GM19395 (cell line): ENCODE results near the gene HID1.
"Not testable (repeated sequence)": the region's sequence is repeated elsewhere in the genome, so short reads cannot be mapped to it uniquely, and the experiment has no call there.

Source experiments
- ATAC-seq: cut with Tn5 transposase; IDR thresholded peaks from one replicate; pipeline ENCODE4 v1.9.1; 2021; ENCODE audit warnings: mild to moderate bottlenecking, moderate library complexity; ENCODE audit not compliant: unreplicated experiment

HID1 gene

DNA sequence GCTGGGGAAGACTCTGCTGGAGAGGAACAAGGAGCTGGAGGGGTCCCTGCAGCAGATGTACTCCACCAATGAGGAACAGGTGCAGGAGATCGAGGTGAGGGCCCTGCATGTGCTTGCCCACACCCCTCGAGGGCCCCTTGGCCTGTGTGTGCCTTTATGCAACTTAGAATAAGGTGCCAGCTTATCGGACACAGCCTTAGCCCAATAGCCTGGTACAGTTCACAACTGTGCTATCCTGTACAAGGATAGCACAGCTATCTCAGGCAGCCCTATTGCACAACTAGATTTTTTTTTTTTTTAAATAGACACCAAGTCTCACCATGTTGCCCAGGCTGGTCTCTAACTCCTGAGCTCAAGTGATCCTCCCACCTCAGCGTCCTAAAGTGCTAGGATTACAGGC is 27.0 kb upstream of the HID1 start:
- no peak for ATAC-seq

DNA sequence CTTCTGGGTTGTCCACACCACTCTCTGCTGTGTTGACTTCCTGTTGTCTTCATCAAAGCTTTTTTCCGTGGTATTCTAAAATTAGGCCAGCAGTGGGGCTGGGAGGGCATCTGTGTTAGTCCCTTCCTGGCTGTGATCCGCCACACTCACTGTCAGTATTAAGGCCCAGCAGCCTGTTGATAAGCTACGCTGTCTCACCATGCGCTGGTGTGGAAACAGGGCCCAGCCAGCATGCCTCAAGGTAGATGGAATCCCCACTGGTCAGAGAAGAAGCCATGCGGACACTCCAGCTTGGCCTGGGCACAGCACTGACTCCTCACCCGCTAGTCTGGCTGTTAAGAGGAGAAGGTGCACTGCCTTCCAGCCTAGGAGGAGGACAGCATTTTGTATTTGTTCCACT is 26.2 kb upstream of the HID1 start:
- no peak for ATAC-seq

GRCh38 chr17:74995847-74996246 is 23.3 kb upstream of the HID1 start:
- ATAC-seq = no peak

GRCh38 chr17:74994440-74994839 is 21.9 kb upstream of the HID1 start:
- ATAC-seq = no peak

GRCh38 chr17:74992223-74992622 is 19.7 kb upstream of the HID1 start:
- no peak for ATAC-seq

GRCh38 chr17:74990581-74991105 is 18.1 kb upstream of the HID1 start:
- no peak for ATAC-seq

- ATAC-seq = peak; percentile 35
Observed at GRCh38 chr17:74987909-74988711, 15.6 kb upstream of the HID1 start.

- peak; percentile 88 for ATAC-seq
Observed at GRCh38 chr17:74987418-74987908, 14.9 kb upstream of the HID1 start, which contains the start of gene CDR2L. Gene CDR2L, plus strand, starts transcription at chr17:74987632. Its CDS starts 412 bp downstream, at chr17:74988044.

GRCh38 chr17:74986206-74986576 is 13.6 kb upstream of the HID1 start:
- ATAC-seq = no peak

DNA sequence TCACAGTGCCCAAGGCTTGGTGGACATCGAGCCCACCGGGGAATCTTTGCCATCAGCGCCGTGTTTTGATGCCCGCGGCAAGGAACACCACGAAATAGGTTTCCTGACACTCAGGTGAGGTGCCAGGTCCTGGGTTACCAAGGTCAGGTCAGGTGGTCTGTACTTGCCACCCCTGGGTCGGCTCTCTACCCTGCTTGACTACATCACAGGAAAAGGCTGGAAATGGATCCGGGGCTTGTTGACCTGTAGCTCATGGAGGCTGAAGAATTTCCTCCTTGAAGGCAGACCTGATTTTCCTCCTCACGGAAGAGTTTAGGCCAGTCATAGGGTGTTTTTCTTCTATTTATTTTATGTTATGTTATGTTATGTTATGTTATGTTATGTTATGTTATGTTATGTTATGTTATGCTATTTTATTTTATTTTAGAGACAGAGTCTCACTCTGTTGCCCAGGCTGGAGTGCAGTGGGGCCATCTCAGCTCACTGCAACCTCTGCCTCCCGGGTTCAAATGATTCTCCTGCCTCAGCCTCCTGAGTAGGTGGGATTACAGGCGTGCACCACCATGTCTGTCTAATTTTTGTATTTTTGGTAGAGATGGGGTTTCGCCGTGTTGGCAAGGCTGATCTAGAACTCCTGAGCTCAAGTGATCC is 10.2 kb upstream of the HID1 start:
- not testable (repeated sequence) for ATAC-seq

- no peak for ATAC-seq
Observed at GRCh38 chr17:74981979-74982662, 9.6 kb upstream of the HID1 start.

DNA sequence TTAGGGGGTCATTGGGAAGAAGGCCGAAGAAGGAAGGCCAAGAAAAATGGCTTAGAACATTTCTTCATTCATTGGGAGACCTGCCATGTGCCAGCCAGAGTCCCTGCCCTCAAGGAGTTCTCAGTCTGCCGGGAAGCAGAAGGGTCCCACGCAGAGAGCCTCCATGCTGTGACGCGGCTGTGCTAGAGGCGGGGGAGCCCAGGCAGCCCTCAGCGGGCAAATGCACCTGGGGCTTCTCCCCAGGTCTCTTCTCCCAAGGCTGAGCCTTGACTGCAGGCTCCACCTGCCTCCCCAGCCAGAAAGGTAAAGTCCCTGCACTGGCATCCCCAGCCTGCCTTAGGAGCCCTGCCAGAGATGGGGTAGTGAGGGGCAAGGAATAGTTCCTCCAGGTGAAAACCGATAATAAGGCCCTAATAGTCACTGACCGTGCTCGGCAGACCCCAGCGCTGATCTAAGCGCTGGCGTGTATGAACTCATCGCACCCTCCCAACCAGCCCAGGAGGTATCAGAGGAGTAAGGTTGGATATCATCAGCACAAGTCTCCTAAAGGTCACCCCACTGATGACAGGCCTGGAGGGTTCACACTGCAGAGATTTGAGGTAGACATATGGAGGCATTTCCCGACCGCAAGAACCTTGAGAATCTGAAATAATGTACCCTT is 8.9 kb upstream of the HID1 start:
- no peak for ATAC-seq

GRCh38 chr17:74979408-74980146 is 7.0 kb upstream of the HID1 start:
- no peak for ATAC-seq

DNA sequence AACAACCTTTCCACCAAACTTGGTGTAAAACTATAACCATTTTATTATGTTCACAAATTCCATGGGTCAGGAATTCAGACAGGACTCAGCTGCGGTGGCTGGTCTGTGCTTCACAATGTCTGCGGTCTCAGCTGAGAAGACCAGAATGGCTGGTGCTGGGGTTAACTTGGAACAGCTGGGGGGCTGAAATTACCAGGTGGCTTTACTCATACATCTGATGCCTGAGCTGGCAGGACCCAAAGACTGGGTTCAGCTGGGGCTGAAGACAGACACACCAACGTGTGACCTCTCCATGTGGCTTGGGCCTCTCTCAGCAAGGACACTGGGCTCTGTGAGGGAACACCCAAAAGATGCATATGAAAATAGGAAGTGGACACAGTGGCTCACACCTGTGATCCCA is 5.7 kb upstream of the HID1 start:
- no peak for ATAC-seq

DNA sequence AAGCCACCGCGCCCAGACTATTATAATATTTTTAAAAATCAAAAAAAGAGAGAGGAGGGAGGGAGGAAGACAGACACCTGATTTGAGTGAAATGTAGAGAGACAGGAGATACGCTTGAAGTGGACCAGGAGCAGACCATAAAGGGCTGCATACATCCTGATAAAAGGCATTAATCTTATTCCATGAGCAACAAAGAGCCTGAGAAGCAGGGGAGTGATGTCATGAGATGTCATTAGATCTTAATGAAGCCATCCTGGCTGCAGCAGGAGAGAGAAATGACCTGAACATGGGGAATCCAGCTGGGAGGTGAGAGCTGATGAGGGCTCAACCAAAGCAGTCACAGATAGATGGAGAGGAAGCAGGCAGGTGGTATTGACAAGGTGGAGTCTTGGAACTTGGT is 5.2 kb upstream of the HID1 start:
- no peak for ATAC-seq

DNA sequence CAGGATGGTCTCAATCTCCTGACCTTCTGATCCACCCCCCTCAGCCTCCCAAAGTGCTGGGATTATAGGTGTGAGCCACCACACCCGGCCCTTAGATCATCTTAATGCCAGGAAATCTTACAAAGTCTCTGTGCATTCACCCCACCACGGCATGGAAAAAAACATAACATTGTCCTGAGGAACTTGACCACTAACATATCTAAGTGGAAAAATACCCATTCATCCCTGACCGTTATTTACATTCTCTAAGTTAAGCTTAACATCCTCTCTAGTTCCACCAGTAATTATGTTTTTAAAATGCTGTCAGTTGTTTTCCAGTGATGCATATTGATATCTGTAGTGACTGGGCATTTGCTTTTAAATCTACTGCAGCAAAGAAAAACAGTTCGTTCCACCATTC is 3.4 kb upstream of the HID1 start:
- no peak for ATAC-seq

GRCh38 chr17:74972973-74973328 is 392 bp upstream of the HID1 start:
- no peak for ATAC-seq

GRCh38 chr17:74971842-74972106 is 785 bp downstream of the HID1 start:
- no peak for ATAC-seq

DNA sequence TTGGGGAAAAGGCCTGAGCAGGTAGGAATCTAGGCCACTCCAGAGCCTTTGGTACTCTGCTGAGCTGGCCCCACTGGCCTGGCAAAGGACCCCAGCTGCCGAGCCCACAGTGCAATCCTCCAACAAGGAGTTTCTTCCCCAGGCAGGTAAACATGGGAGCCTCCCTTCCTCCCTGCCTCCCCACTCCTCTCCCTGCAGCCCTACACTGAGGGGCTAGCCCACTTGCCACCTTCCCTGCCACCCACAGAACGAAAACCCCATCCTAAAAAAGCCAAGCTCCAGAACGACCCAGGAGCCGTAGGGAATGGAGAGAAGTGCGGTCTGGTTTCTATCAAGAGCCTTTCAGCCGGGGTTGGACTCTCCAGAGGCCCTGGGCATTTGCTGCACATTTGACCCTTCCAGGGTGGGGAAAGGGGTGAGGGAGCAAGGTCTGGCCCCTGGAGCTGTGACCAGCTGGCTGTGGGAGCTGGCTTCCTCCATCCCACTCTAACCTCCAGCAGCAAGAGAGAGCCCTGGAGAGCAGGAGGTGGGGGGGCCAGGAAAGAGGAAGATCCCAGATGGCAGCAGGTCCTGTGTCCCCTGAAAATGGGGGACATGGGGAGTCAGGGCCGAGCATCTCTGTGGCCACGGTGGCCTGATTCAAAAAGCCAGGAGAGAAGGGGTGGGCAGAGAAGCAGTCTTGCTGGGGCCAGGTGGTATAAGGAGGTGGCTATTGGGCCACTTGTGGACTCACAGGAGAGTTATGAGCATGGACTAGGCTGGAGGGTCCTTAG is 1.3 kb downstream of the HID1 start:
- ATAC-seq = no peak

- no peak for ATAC-seq
Observed at GRCh38 chr17:74970395-74970794, 2.2 kb downstream of the HID1 start.
